Mesendoderm (in vitro differentiated cells): ENCODE results near the gene UMODL1.

Experiments used
- DNase-seq: peaks from one replicate; pipeline ENCODE4 v3.0.0; 2013
- H2AK5ac ChIP-seq: 2 replicates; pipeline ENCODE4 v1.6.1; 2013; ENCODE audit warnings: low read length, inconsistent platforms
- H2BK120ac ChIP-seq: 2 replicates; pipeline ENCODE4 v1.6.1; 2013; ENCODE audit warnings: low read depth, mild to moderate bottlenecking, low read length, moderate library complexity, mixed read lengths
- H2BK15ac ChIP-seq: replicated peaks from 2 replicates; pipeline ENCODE4 v1.6.1; 2013; ENCODE audit warnings: low read depth, mild to moderate bottlenecking, moderate library complexity
- H2BK5ac ChIP-seq: 2 replicates; pipeline ENCODE4 v1.6.1; 2013; ENCODE audit warnings: low read length, inconsistent platforms
- H3K18ac ChIP-seq: 2 replicates; pipeline ENCODE4 v1.6.1; 2013; ENCODE audit warnings: mild to moderate bottlenecking, low read length, mixed read lengths
- H3K23ac ChIP-seq: one replicate; pipeline ENCODE4 v1.6.1; 2013; ENCODE audit warnings: low read length
- H3K27ac ChIP-seq: 2 replicates; pipeline ENCODE4 v1.5.1; 2013; ENCODE audit warnings: low read depth, mild to moderate bottlenecking, inconsistent platforms, low read length, moderate library complexity
- H3K27me3 ChIP-seq: 2 replicates; pipeline ENCODE4 v1.6.1; 2013; ENCODE audit warnings: low read length, control low read depth, mild to moderate bottlenecking, inconsistent platforms; ENCODE audit not compliant: insufficient read depth, poor library complexity
- H3K36me3 ChIP-seq: 2 replicates; pipeline ENCODE4 v1.6.1; 2013; ENCODE audit warnings: low read length, inconsistent platforms; ENCODE audit not compliant: control insufficient read depth, insufficient read depth
- H3K4ac ChIP-seq: one replicate; pipeline ENCODE4 v1.6.1; 2013; ENCODE audit warnings: low read depth, mild to moderate bottlenecking, low read length, moderate library complexity
- H3K4me1 ChIP-seq: 2 replicates; pipeline ENCODE4 v1.6.1; 2013; ENCODE audit warnings: low read depth, low read length, inconsistent platforms; ENCODE audit not compliant: control insufficient read depth
- H3K4me2 ChIP-seq: 2 replicates; pipeline ENCODE4 v1.6.1; 2013; ENCODE audit warnings: low read length
- H3K4me3 ChIP-seq: 2 replicates; pipeline ENCODE4 v1.5.1; 2013; ENCODE audit warnings: mild to moderate bottlenecking, low read length
- H3K56ac ChIP-seq: one replicate; pipeline ENCODE4 v1.6.1; 2013; ENCODE audit warnings: low read length
- H3K79me1 ChIP-seq: 2 replicates; pipeline ENCODE4 v1.6.1; 2013; ENCODE audit warnings: low read length, inconsistent platforms
- H3K79me2 ChIP-seq: 2 replicates; pipeline ENCODE4 v1.6.1; 2013; ENCODE audit warnings: mild to moderate bottlenecking, low read length; ENCODE audit not compliant: control insufficient read depth, insufficient read depth
- H3K9ac ChIP-seq: 2 replicates; pipeline ENCODE4 v1.6.1; 2013; ENCODE audit warnings: low read length, inconsistent platforms
- H4K5ac ChIP-seq: one replicate; pipeline ENCODE4 v1.6.1; 2013; ENCODE audit warnings: low read length
- H4K8ac ChIP-seq: one replicate; pipeline ENCODE4 v1.6.1; 2013; ENCODE audit warnings: low read depth, mild to moderate bottlenecking, control low read depth, low read length, moderate library complexity
- WGBS: extraction: QIAGEN DNeasy Blood & Tissue Kit; methylation state at CpG from one replicate; pipeline ENCODE4 v1.1.7; 2013; ENCODE audit warnings: low lambda C conversion rate, missing lambda C conversion rate; ENCODE audit not compliant: insufficient coverage; ENCODE audit errors: extremely low coverage; 5-methylcytosine and 5-hydroxymethylcytosine counted together

Gene UMODL1

DNA sequence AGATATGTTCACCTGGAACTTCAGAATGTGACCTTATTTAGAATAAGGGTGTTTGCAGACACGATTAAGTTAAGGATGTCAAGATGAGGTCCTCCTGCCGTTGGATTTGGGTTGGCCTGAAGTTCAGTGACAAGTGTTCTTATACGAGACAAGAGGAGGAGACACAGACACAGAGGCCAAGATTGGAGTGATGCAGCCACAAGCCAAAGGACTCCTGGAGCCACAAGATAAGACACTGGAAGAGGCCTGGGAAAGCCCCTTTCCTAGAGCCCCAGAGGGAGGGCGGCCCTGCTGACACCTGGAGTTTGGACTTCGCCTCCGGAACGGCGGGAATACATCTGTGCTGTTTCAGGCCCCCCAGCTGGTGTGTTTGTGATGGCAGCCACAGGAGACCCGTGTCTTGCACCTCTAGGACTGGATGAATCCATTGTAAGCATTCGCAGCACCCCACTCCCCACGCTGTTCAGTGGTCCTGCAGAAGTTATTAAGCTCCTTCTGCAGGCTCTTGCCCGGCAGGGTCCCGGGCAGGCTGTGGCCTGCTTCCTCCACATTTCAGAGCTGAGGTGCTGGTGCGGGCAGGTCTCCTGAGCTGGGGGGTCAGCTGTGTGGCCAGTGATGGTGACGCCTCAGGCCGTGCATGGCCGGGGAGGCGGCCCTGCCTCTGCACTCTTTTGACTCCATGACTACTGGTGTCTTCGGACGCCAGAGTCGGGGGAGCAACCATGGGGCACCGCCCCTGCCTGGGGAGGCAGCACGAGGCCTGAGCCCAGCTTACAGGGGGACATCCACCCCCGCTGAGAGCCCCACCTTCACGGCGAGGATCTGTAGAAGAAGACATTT, 34.6 kb downstream of the UMODL1 start:
- no peaks in the 10 kb centered on the region for H3K4me1 ChIP-seq
- no peak overlapping the region for H3K56ac ChIP-seq

DNA sequence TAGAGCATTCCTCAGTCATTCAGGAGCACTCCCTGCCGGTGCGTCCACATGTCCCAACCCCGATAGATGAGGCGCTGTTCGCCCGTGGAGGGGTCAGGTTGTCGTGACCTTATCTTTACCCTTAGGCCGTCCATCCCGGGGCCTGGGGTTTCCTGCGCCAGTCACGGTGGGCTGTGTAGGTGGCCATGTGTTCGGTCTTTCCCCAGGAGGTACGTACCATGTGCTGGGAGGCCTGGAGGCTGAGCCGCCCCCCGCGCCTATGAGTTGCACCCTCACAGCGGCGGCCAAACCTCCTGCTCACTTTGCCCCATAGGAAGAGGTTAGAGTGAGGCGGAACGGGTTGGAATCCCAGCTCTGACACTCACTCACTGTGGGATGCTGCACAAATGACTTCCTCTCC, 35.3 kb downstream of the UMODL1 start:
- no peak overlapping the region for H4K8ac ChIP-seq
- no peak for DNase-seq
- H3K4me3 ChIP-seq = no peak overlapping the region
- no peaks in the 10 kb centered on the region for H3K36me3 ChIP-seq
- H2AK5ac ChIP-seq = no peak overlapping the region
- no peak overlapping the region for H3K9ac ChIP-seq
- no peak overlapping the region for H3K56ac ChIP-seq
- no peak overlapping the region for H2BK15ac ChIP-seq
- no peak overlapping the region for H3K27ac ChIP-seq
- no peak overlapping the region for H3K23ac ChIP-seq
- no peak overlapping the region for H2BK120ac ChIP-seq
- H4K5ac ChIP-seq = no peak overlapping the region
- H3K79me1 ChIP-seq = no peaks in the 10 kb centered on the region
- no peak overlapping the region for H2BK5ac ChIP-seq
- H3K4me1 ChIP-seq = no peaks in the 10 kb centered on the region
- WGBS = no CpG with 5 or more reads among the region's 20 CpGs
- H3K79me2 ChIP-seq = no peaks in the 10 kb centered on the region
- no peak overlapping the region for H3K18ac ChIP-seq
- H3K4me2 ChIP-seq = no peak overlapping the region
- no peaks in the 10 kb centered on the region for H3K27me3 ChIP-seq
- no peak overlapping the region for H3K4ac ChIP-seq

More for the DNA sequence above, 34.6 kb downstream of the UMODL1 start:
- Histone ChIP-seq H3K4me2 (no peak overlapping the region), H3K36me3 (no peaks in the 10 kb centered on the region), H3K79me1 (no peaks in the 10 kb centered on the region), H3K4ac (no peak overlapping the region), H2BK120ac (no peak overlapping the region), H2BK5ac (no peak overlapping the region), H2BK15ac (no peak overlapping the region), H4K5ac (no peak overlapping the region), H2AK5ac (no peak overlapping the region), H3K27ac (no peak overlapping the region), H3K27me3 (no peaks in the 10 kb centered on the region), H3K4me3 (no peak overlapping the region), H3K9ac (no peak overlapping the region), H3K23ac (no peak overlapping the region), H4K8ac (no peak overlapping the region), H3K79me2 (no peaks in the 10 kb centered on the region), H3K18ac (no peak overlapping the region)
- DNase-seq = no peak
- no CpG with 5 or more reads among the region's 26 CpGs for WGBS

DNA sequence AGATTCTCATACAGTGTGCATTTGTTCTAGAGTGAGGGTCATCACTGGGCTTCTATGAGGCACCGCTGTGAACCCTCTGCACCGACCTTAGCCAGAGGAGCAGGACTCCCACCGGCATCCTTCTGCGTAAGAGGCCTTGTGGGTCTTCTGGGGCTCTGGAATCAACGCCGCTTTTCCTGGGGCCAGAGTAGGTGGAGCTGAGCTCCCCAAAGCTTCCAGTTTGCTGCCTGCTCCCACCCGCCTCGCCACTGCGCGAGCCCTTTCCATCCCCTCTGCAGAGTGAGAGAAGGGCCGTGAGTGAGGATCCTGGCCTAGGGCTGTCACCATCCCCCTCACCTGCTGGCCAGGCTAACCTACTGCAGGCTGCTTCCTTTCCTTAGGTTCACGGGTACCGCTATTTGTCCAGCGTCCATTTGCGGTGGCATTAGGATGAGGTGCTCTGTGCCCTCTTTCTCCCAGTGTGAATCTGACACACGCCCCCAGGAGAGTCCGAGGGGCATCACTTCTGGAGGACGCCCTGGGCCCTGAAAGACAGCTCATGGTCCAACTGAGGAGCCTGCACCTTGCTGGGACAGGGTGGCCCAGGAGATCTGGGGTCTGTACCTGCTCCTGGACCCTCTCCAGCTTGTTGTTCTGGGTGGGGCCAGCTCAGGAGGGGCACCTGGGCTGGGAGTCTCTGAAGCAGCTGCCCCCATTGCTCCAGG, 36.2 kb downstream of the UMODL1 start:
- no peak overlapping the region for H4K5ac ChIP-seq
- no peaks in the 10 kb centered on the region for H3K4me1 ChIP-seq
- H2BK15ac ChIP-seq = no peak overlapping the region
- H3K27me3 ChIP-seq = no peaks in the 10 kb centered on the region
- H3K79me2 ChIP-seq = no peaks in the 10 kb centered on the region
- H3K4me2 ChIP-seq = no peak overlapping the region
- H2AK5ac ChIP-seq = no peak overlapping the region
- H2BK5ac ChIP-seq = no peak overlapping the region
- peak; percentile 46 for DNase-seq
- H3K79me1 ChIP-seq = no peaks in the 10 kb centered on the region
- no peak overlapping the region for H3K56ac ChIP-seq
- H3K4me3 ChIP-seq = no peak overlapping the region
- H3K23ac ChIP-seq = no peak overlapping the region
- H3K9ac ChIP-seq = no peak overlapping the region
- no peak overlapping the region for H3K4ac ChIP-seq
- no peaks in the 10 kb centered on the region for H3K36me3 ChIP-seq
- no peak overlapping the region for H3K18ac ChIP-seq
- H2BK120ac ChIP-seq = no peak overlapping the region
- WGBS = no CpG with 5 or more reads among the region's 18 CpGs
- H4K8ac ChIP-seq = no peak overlapping the region
- no peak overlapping the region for H3K27ac ChIP-seq

DNA sequence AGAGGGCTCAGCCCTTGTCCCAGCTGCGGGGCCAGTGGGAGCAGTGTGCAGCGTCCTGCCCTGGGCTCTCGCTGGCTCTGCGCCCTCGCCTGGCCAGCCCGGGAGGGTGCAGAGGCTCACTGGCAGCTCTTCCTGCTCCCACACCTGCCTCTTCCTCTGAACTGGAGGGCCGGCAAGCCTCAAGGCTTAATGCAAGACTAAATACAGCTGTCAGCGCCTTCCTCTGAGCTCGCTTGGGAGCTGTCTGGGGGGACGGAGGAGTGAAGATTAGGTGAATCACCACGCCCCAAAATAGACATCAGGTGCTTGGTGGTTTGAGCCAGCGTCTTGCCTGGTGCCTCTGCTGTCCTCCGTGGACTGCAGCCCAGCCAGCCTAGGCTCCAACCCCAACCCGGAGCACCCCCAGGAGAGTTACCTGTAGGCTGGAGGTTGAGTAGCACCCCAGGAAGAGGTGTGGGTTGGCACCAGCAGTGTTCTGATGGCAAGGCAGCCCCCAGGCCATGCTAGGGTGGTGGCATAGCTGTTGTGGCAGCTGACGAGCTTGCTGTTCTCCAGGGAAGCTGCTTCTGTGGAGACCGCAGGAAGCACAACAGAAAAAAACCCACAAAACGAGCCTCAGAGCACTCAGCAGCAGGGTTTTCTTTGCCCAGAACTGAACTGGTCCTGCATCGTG, 36.9 kb downstream of the UMODL1 start:
- Histone ChIP-seq H3K9ac (no peak overlapping the region), H3K79me1 (no peaks in the 10 kb centered on the region), H3K18ac (no peak overlapping the region), H3K4ac (no peak overlapping the region), H3K36me3 (no peaks in the 10 kb centered on the region), H4K5ac (no peak overlapping the region), H3K4me1 (no peaks in the 10 kb centered on the region), H3K23ac (no peak overlapping the region), H2BK15ac (no peak overlapping the region), H2BK5ac (no peak overlapping the region), H4K8ac (no peak overlapping the region), H3K27me3 (no peaks in the 10 kb centered on the region), H3K27ac (no peak overlapping the region), H3K56ac (peak overlapping the region; percentile 47), H3K79me2 (no peaks in the 10 kb centered on the region), H2AK5ac (no peak overlapping the region), H2BK120ac (no peak overlapping the region), H3K4me3 (no peak overlapping the region), H3K4me2 (no peak overlapping the region)
- peak; percentile 78 for DNase-seq
- WGBS = no CpG with 5 or more reads among the region's 18 CpGs

DNA sequence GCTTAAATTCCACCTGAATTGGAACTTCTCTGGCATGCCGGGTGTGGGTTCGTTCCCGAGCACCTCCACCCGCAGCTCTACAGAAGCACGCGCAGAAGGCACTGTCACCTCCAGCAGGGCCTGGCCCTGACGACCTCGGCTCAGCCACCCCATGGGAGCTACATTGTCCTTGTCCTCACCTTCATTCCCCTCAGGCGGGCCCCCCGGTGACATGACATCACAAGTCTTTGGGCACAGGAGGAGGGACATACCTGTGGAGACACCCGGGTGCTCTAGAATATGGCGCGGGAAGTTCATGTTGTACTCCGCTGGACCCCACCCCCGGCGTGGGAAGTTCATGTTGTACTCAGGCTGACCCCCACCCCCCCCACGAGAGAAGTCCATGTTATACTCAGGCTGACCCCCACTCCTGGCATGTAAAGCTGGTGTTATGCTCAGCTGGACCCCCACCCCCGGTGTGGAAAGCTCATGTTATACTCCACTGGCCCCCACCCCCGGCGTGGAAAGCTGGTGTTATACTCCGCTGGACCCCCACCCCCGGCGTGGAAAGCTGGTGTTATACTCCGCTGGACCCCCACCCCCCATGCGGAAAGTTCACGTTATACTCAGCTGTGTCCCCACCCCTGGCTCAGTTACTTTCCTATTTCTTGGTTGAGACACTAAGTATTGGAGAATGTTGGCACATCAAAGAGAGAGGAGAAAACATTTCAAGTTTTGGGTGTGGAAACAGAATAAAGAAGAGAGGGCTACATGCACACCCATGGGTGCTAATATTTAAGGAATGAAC, 37.6 kb downstream of the UMODL1 start:
- WGBS = no CpG with 5 or more reads among the region's 26 CpGs
- H3K4ac ChIP-seq = no peak overlapping the region

More for the DNA sequence above, 37.6 kb downstream of the UMODL1 start:
- H3K4me1 ChIP-seq = no peaks in the 10 kb centered on the region
- no peak overlapping the region for H3K18ac ChIP-seq
- no peak overlapping the region for H3K4me2 ChIP-seq
- no peaks in the 10 kb centered on the region for H3K36me3 ChIP-seq
- no peak overlapping the region for H2BK5ac ChIP-seq
- H3K23ac ChIP-seq = no peak overlapping the region
- no peak overlapping the region for H2BK15ac ChIP-seq
- no peak overlapping the region for H3K56ac ChIP-seq
- no peak for DNase-seq
- no peak overlapping the region for H4K8ac ChIP-seq
- no peak overlapping the region for H3K27ac ChIP-seq
- no peaks in the 10 kb centered on the region for H3K79me2 ChIP-seq
- H2AK5ac ChIP-seq = no peak overlapping the region
- no peaks in the 10 kb centered on the region for H3K27me3 ChIP-seq
- no peaks in the 10 kb centered on the region for H3K79me1 ChIP-seq
- no peak overlapping the region for H2BK120ac ChIP-seq
- no peak overlapping the region for H4K5ac ChIP-seq
- H3K9ac ChIP-seq = no peak overlapping the region
- no peak overlapping the region for H3K4me3 ChIP-seq
